ENCODE data around the gene SNX25.

Gene SNX25

GRCh38 chr4:185370268-185370949 lies 161.0 kb downstream of the SNX25 start:
- TF ChIP-seq ZNF747 (tag by site-specific recombination; IDR thresholded peaks at IDR 0.05) (no peak), GLIS2 (tag by site-specific recombination; IDR thresholded peaks at IDR 0.05) (no peak), ZBTB20 (tag by site-specific recombination; IDR thresholded peaks at IDR 0.05) (no peak), ZNF513 (tag by site-specific recombination; IDR thresholded peaks at IDR 0.05) (no peak), ZNF426 (tag by site-specific recombination; IDR thresholded peaks at IDR 0.05) (no peak), MZF1 (tag by site-specific recombination; IDR thresholded peaks at IDR 0.05; ENCODE audit: borderline replicate concordance) (no peak), ZNF335 (tag by site-specific recombination; conservative IDR thresholded peaks at IDR 0.05) (no peak), ZNF610 (tag by site-specific recombination; IDR thresholded peaks at IDR 0.05; ENCODE audit: borderline replicate concordance) (no peak), ZNF140 (tag by site-specific recombination; IDR thresholded peaks at IDR 0.05) (no peak), ZNF391 (tag by site-specific recombination; IDR thresholded peaks at IDR 0.05; ENCODE audit: borderline replicate concordance, low read depth) (no peak), HOXA7 (CRISPR knock-in tag; IDR thresholded peaks at IDR 0.05; ENCODE audit: borderline replicate concordance) (no peak)
- peaks cover 0 to 34% of the 10 kb centered on the region in 2 experiments; a peak in 2 of 3 replicates for H3K36me3 ChIP-seq (ENCODE audit: control insufficient read depth in 2 of 2, insufficient read depth in 1 of 2, low read length in 2 of 2)
- POLR2A ChIA-PET = no interaction called here
- H3K27ac ChIP-seq (ENCODE audit: extremely low read depth, low read depth, low read length) = no peak overlapping the region
- H3K4me3 ChIP-seq (ENCODE audit: low read depth, low read length) = no peak overlapping the region
- no peaks in the 10 kb centered on the region for H3K4me1 ChIP-seq (ENCODE audit: control insufficient read depth, insufficient read depth, low read length)
- CTCF ChIA-PET = no interaction called here
- H3K9me3 ChIP-seq (ENCODE audit: control insufficient read depth, insufficient read depth, low read depth, low read length) = no peaks in the 10 kb centered on the region

GRCh38 chr4:185371702-185372101 lies 162.3 kb downstream of the SNX25 start:
- Histone ChIP-seq H3K9me3 (ENCODE audit: control insufficient read depth, insufficient read depth, low read depth, low read length) (no peaks in the 10 kb centered on the region), H3K27ac (ENCODE audit: extremely low read depth, low read depth, low read length) (no peak overlapping the region), H3K4me1 (ENCODE audit: control insufficient read depth, insufficient read depth, low read length) (no peaks in the 10 kb centered on the region), H3K4me3 (ENCODE audit: low read depth, low read length) (no peak overlapping the region), H3K36me3 (ENCODE audit: control insufficient read depth in 2 of 2, insufficient read depth in 1 of 2, low read length in 2 of 2) (peaks cover 0 to 37% of the 10 kb centered on the region in 2 experiments; a peak in 2 of 3 replicates)
- TF ChIP-seq ZNF280C (tag by site-specific recombination; IDR thresholded peaks at IDR 0.05) (no peak), ZBTB48 (tag by site-specific recombination; IDR thresholded peaks at IDR 0.05) (no peak), ZNF768 (tag by site-specific recombination; IDR thresholded peaks at IDR 0.05) (no peak), ZNF26 (tag by site-specific recombination; IDR thresholded peaks at IDR 0.05) (no peak), ZNF701 (tag by site-specific recombination; IDR thresholded peaks at IDR 0.05) (no peak), ZNF10 (tag by site-specific recombination; IDR thresholded peaks at IDR 0.05) (no peak), ZNF792 (tag by site-specific recombination; IDR thresholded peaks at IDR 0.05) (no peak), ZNF266 (tag by site-specific recombination; IDR thresholded peaks at IDR 0.05; ENCODE audit: low read depth) (no peak), ZNF843 (tag by site-specific recombination; IDR thresholded peaks at IDR 0.05) (no peak)
- CTCF ChIA-PET = no interaction called here
- POLR2A ChIA-PET = no interaction called here
